MM.1S (cell line): ENCODE data around the gene TTC13.
A peak's percentile ranks its signal among the peaks of the same experiment; 100 is the strongest.

ENCODE experiments used
- DNase-seq: peaks from one replicate; pipeline ENCODE4 v3.0.0-alpha.2; 2015
- H2AFZ ChIP-seq: fragments of 300-600 bp; sonication (generic); 2 replicates; pipeline ENCODE4 v1.6.0; 2016; ENCODE audit warnings: antibody characterized with exemption, low read length
- H3F3A ChIP-seq: fragments of 300-600 bp; sonication (generic); 2 replicates; pipeline ENCODE4 v1.6.1; 2016; ENCODE audit warnings: mild to moderate bottlenecking, antibody characterized with exemption, low read length, moderate library complexity, mixed read lengths; ENCODE audit not compliant: insufficient read depth
- H3K27ac ChIP-seq: fragments of 300-600 bp; sonication (generic); 2 replicates; pipeline ENCODE4 v1.5.1; 2016; ENCODE audit warnings: mild to moderate bottlenecking, low read length
- H3K27me3 ChIP-seq: fragments of 300-600 bp; sonication (generic); replicated peaks from 2 replicates; pipeline ENCODE4 v1.6.0; 2016; ENCODE audit warnings: low read length; ENCODE audit not compliant: insufficient read depth
- H3K36me3 ChIP-seq: fragments of 300-600 bp; sonication (generic); replicated peaks from 2 replicates; pipeline ENCODE4 v1.6.1; 2016; ENCODE audit warnings: mild to moderate bottlenecking, low read length, mixed read lengths; ENCODE audit not compliant: insufficient read depth
- H3K4me1 ChIP-seq: fragments of 300-600 bp; sonication (generic); 2 replicates; pipeline ENCODE4 v1.6.1; 2016; ENCODE audit warnings: low read length, mixed read lengths
- H3K4me2 ChIP-seq: fragments of 300-600 bp; sonication (generic); 2 replicates; pipeline ENCODE4 v1.6.0; 2016; ENCODE audit warnings: low read depth, low read length
- H3K4me3 ChIP-seq: fragments of 300-600 bp; sonication (generic); 2 replicates; pipeline ENCODE4 v1.5.1; 2016; ENCODE audit warnings: low read length, mixed read lengths
- H3K79me2 ChIP-seq: fragments of 300-600 bp; sonication (generic); 2 replicates; pipeline ENCODE4 v1.6.1; 2016; ENCODE audit warnings: mixed run types, low read length, mixed read lengths
- H3K9ac ChIP-seq: fragments of 300-600 bp; sonication (generic); 2 replicates; pipeline ENCODE4 v1.6.1; 2016; ENCODE audit warnings: low read length, mixed read lengths
- H3K9me2 ChIP-seq: fragments of 300-600 bp; sonication (generic); replicated peaks from 2 replicates; pipeline ENCODE4 v1.6.1; 2016; ENCODE audit warnings: mild to moderate bottlenecking, low read length, mixed read lengths; ENCODE audit not compliant: insufficient read depth
- H3K9me3 ChIP-seq: fragments of 300-600 bp; sonication (generic); replicated peaks from 2 replicates; pipeline ENCODE4 v1.6.1; 2016; ENCODE audit warnings: mild to moderate bottlenecking, low read length, mixed read lengths; ENCODE audit not compliant: insufficient read depth
- H4K20me1 ChIP-seq: fragments of 300-600 bp; sonication (generic); 2 replicates; pipeline ENCODE4 v1.6.1; 2016; ENCODE audit warnings: mild to moderate bottlenecking, low read length, moderate library complexity, mixed read lengths; ENCODE audit not compliant: insufficient read depth
- CTCF ChIP-seq: fragments of 300-600 bp; sonication (generic); IDR thresholded peaks from 2 replicates; pipeline ENCODE4 v1.5.1; 2016; ENCODE audit warnings: antibody characterized with exemption, low read length, mixed read lengths
- EZH2 ChIP-seq: fragments of 300-600 bp; sonication (generic); optimal IDR thresholded peaks from 2 replicates; pipeline ENCODE3; 2017; ENCODE audit warnings: low read depth, mild to moderate bottlenecking, antibody characterized with exemption, low read length, mixed read lengths
- EZH2phosphoT487 ChIP-seq: fragments of 300-600 bp; sonication (generic); IDR thresholded peaks from 2 replicates; pipeline ENCODE4 v1.6.1; 2018; ENCODE audit warnings: antibody characterized with exemption, low read length

The TTC13 gene

GRCh38 chr1:230978491-230979388 lies at the start of gene TTC13, which contains the start of gene ARV1:
Gene TTC13, minus strand, starts transcription at chr1:230978861. Its CDS starts 31 bp downstream, at chr1:230978830.
Gene ARV1, plus strand, starts transcription at chr1:230979094. Its CDS starts 12 bp downstream, at chr1:230979106.
- TF ChIP-seq CTCF = peak; percentile 69
- no peak for TF ChIP-seq EZH2phosphoT487
- Histone ChIP-seq H3K9me3 (no peaks in the 10 kb centered on the region), H2AFZ (peak within 1 kb of the TSS; percentile 68), H3K27me3 (no peaks in the 10 kb centered on the region), H3K9ac (peak within 1 kb of the TSS; percentile 75), H3K79me2 (peaks cover 78% of the 10 kb centered on the region), H3K36me3 (no peaks in the 10 kb centered on the region; the same call in 1 of the 2 replicates), H3K9me2 (no peaks in the 10 kb centered on the region), H3K27ac (peak within 1 kb of the TSS; percentile 55; the same call in 1 of the 2 replicates), H3F3A (peaks cover 17% of the 10 kb centered on the region), H3K4me1 (peaks cover 11% of the 10 kb centered on the region), H3K4me3 (peak within 1 kb of the TSS; percentile 83), H3K4me2 (peak within 1 kb of the TSS; percentile 78), H4K20me1 (no peaks in the 10 kb centered on the region)
- peak; percentile 100 for DNase-seq

- Histone ChIP-seq H3F3A (no peaks in the 10 kb centered on the region), H3K36me3 (no peaks in the 10 kb centered on the region), H3K4me2 (no peak overlapping the region), H3K9me3 (no peaks in the 10 kb centered on the region), H4K20me1 (no peaks in the 10 kb centered on the region), H2AFZ (no peak overlapping the region), H3K9ac (no peak overlapping the region), H3K27me3 (no peaks in the 10 kb centered on the region), H3K4me1 (no peaks in the 10 kb centered on the region), H3K9me2 (no peaks in the 10 kb centered on the region), H3K79me2 (no peaks in the 10 kb centered on the region), H3K4me3 (no peak overlapping the region), H3K27ac (no peak overlapping the region)
- DNase-seq = no peak
- TF ChIP-seq EZH2 (no peak), EZH2phosphoT487 (no peak), CTCF (no peak)
These were observed 49.3 kb upstream of the TTC13 start for GRCh38 chr1:231027971-231028370.

- TF ChIP-seq EZH2 (no peak), EZH2phosphoT487 (no peak), CTCF (no peak)
- Histone ChIP-seq H3K4me1 (no peaks in the 10 kb centered on the region), H3F3A (no peaks in the 10 kb centered on the region), H3K79me2 (no peaks in the 10 kb centered on the region), H3K36me3 (no peaks in the 10 kb centered on the region), H4K20me1 (no peaks in the 10 kb centered on the region), H3K27ac (no peak overlapping the region), H3K27me3 (no peaks in the 10 kb centered on the region), H3K4me2 (no peak overlapping the region), H3K9me2 (no peaks in the 10 kb centered on the region), H3K9ac (no peak overlapping the region), H3K9me3 (no peaks in the 10 kb centered on the region), H3K4me3 (no peak overlapping the region), H2AFZ (no peak overlapping the region)
- DNase-seq = no peak
These were observed 48.7 kb upstream of the TTC13 start for GRCh38 chr1:231027136-231027925.
